ENCODE measurements around the gene SP110. TPM values are rescaled to one million over a fixed set of nuclear protein-coding genes. Genes with fewer than 3 reads are reported as not detected.

SP110 gene
- total and polyA plus RNA-seq, 2 of the 4 experiments (the other 2 are of a cell fraction): 9.3 to 10.2 TPM

DNA sequence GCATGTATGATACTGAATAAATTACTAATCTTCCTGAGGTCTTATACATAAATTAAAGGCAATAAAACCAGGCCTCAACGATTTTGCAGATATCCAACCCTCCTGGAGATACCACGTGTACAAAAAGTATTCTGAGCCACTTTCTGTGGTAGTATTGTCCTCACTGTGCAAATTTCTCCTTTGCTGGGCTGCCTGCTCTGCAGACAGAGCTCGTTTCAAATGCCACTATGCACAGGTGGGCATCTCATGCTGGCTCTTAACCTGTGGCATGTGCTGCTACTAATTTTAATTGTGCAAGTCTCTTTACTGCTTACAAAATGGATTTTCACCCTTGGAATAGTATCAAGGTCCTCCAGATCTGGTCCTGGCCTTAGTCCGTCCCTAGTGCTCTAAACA is 84.7 kb downstream of the SP110 start:
- H2BK5ac ChIP-seq (ENCODE audit: low read depth, low read length, poor library complexity, severe bottlenecking): no peak overlapping the region
- H3K23ac ChIP-seq (ENCODE audit: low read depth, low read length): no peak overlapping the region
- no peaks in the 10 kb centered on the region; the same call in 1 of the 2 replicates for H3K4me1 ChIP-seq (ENCODE audit: control insufficient read depth, insufficient read depth, low read length)
- H3K4me2 ChIP-seq (ENCODE audit: low read depth, low read length): no peak overlapping the region
- H2BK15ac ChIP-seq (ENCODE audit: low read depth, low read length): no peak overlapping the region
- no peak overlapping the region for H2BK20ac ChIP-seq (ENCODE audit: low read depth, low read length)
- H3K79me1 ChIP-seq (ENCODE audit: low read depth in 1 of 2, low read length in 2 of 2): no peaks in the 10 kb centered on the region
- H3K14ac ChIP-seq (replicated peaks; ENCODE audit: low read depth, low read length): no peak overlapping the region
- H3K56ac ChIP-seq (ENCODE audit: extremely low read depth, insufficient read depth, low read length): no peak overlapping the region
- H3K27me3 ChIP-seq (ENCODE audit: control insufficient read depth, insufficient read depth, low read length): no peaks in the 10 kb centered on the region
- H3K18ac ChIP-seq (ENCODE audit: low read depth, low read length): no peak overlapping the region
- BruUV-seq (replicated peaks): no TSS peak
- H4K20me1 ChIP-seq (ENCODE audit: insufficient read depth, low read length): no peaks in the 10 kb centered on the region
- CTCF ChIA-PET: no interaction called here
- intact Hi-C loops (cut with micrococcal nuclease) (no loop called here), dilution Hi-C loops (cut with HindIII; ENCODE audit: low sequenced_read_pairs, unreplicated experiment) (no loop called here), in situ Hi-C loops (cut with MboI; ENCODE audit: low sequenced_read_pairs) (no loop called here)
- H2AK5ac ChIP-seq (ENCODE audit: low read depth, low read length): no peak overlapping the region
- H4K8ac ChIP-seq (ENCODE audit: low read depth in 2 of 2, low read length in 2 of 2): no peak overlapping the region
- H3K27ac ChIP-seq (ENCODE audit: insufficient read depth, low read length): no peak overlapping the region
- no peak overlapping the region for H4K5ac ChIP-seq (ENCODE audit: low read depth, low read length)
- peaks cover 7% of the 10 kb centered on the region for H3K9me3 ChIP-seq (ENCODE audit: control insufficient read depth, insufficient read depth, low read length)
- POLR2A ChIA-PET (ENCODE audit: unreplicated experiment): no interaction called here
- no peak overlapping the region for H3K4ac ChIP-seq (ENCODE audit: low read depth, low read length)
- DNase-seq (no peak), ATAC-seq (ENCODE audit: low read depth) (no peak)
- H2AFZ ChIP-seq (replicated peaks; ENCODE audit: low read length, poor library complexity): no peak overlapping the region
- no peak overlapping the region for H4K91ac ChIP-seq (ENCODE audit: insufficient read depth, low read depth, low read length)
- H3K4me3 ChIP-seq (ENCODE audit: insufficient read depth, low read depth, low read length): no peak overlapping the region
- no peaks in the 10 kb centered on the region for H3K36me3 ChIP-seq (ENCODE audit: control insufficient read depth, insufficient read depth, low read length)
- no peak overlapping the region for H3K9ac ChIP-seq (ENCODE audit: low read depth, low read length)
- H2AK9ac ChIP-seq (replicated peaks; ENCODE audit: low read depth, low read length, poor library complexity): no peak overlapping the region
- no peak overlapping the region for H2BK120ac ChIP-seq (ENCODE audit: low read depth, low read length)
- WGBS, 2 experiments (ENCODE audit: extremely low coverage in 2 of 2, insufficient read length in 1 of 2): 43% methylated on average over 3 of the region's 4 CpGs; no CpG with 5 or more reads in 1 of the 2 experiments
- TF ChIP-seq, protein P1, sequence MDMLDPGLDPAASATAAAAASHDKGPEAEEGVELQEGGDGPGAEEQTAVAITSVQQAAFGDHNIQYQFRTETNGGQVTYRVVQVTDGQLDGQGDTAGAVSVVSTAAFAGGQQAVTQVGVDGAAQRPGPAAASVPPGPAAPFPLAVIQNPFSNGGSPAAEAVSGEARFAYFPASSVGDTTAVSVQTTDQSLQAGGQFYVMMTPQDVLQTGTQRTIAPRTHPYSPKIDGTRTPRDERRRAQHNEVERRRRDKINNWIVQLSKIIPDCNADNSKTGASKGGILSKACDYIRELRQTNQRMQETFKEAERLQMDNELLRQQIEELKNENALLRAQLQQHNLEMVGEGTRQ (IDR thresholded peaks at IDR 0.05; ENCODE audit: low read depth, low read length): no peak
- TF ChIP-seq RCOR1 (IDR thresholded peaks at IDR 0.05; ENCODE audit: insufficient replicate concordance, low read length) (no peak), MXI1 (IDR thresholded peaks at IDR 0.05; ENCODE audit: borderline replicate concordance, low read depth, low read length) (no peak), NFE2L2 (IDR thresholded peaks at IDR 0.05; ENCODE audit: low read depth, low read length) (no peak), BHLHE40 (IDR thresholded peaks at IDR 0.05; ENCODE audit: low read depth, low read length) (no peak), RAD21 (IDR thresholded peaks at IDR 0.05; ENCODE audit: low read length) (no peak), RFX5 (IDR thresholded peaks at IDR 0.05; ENCODE audit: low read depth, low read length) (no peak), CEBPB (IDR thresholded peaks at IDR 0.05; ENCODE audit: low read depth, low read length) (no peak), CHD1 (IDR thresholded peaks at IDR 0.05; ENCODE audit: low read depth, low read length) (no peak), POLR2A (IDR thresholded peaks at IDR 0.05; ENCODE audit: low read depth, low read length) (no peak), SMC3 (IDR thresholded peaks at IDR 0.05; ENCODE audit: low read depth, low read length) (no peak), MAFK (IDR thresholded peaks at IDR 0.05; ENCODE audit: low read depth, low read length) (no peak), MAZ (IDR thresholded peaks at IDR 0.05; ENCODE audit: borderline replicate concordance, low read depth, low read length) (no peak)
- TF ChIP-seq, protein P2, sequence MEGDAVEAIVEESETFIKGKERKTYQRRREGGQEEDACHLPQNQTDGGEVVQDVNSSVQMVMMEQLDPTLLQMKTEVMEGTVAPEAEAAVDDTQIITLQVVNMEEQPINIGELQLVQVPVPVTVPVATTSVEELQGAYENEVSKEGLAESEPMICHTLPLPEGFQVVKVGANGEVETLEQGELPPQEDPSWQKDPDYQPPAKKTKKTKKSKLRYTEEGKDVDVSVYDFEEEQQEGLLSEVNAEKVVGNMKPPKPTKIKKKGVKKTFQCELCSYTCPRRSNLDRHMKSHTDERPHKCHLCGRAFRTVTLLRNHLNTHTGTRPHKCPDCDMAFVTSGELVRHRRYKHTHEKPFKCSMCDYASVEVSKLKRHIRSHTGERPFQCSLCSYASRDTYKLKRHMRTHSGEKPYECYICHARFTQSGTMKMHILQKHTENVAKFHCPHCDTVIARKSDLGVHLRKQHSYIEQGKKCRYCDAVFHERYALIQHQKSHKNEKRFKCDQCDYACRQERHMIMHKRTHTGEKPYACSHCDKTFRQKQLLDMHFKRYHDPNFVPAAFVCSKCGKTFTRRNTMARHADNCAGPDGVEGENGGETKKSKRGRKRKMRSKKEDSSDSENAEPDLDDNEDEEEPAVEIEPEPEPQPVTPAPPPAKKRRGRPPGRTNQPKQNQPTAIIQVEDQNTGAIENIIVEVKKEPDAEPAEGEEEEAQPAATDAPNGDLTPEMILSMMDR (conservative IDR thresholded peaks at IDR 0.05; ENCODE audit: low read depth, low read length): no peak
- TF ChIP-seq, protein P3, sequence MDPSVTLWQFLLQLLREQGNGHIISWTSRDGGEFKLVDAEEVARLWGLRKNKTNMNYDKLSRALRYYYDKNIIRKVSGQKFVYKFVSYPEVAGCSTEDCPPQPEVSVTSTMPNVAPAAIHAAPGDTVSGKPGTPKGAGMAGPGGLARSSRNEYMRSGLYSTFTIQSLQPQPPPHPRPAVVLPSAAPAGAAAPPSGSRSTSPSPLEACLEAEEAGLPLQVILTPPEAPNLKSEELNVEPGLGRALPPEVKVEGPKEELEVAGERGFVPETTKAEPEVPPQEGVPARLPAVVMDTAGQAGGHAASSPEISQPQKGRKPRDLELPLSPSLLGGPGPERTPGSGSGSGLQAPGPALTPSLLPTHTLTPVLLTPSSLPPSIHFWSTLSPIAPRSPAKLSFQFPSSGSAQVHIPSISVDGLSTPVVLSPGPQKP (IDR thresholded peaks at IDR 0.05; ENCODE audit: borderline replicate concordance, low read depth, low read length): no peak
- H3K9me1 ChIP-seq (ENCODE audit: insufficient read depth, low read length): peaks cover 4% of the 10 kb centered on the region; the same call in 1 of the 2 replicates
